GM12878 (cell line): ENCODE measurements around the gene CXXC5.

Experiments
- CHD1 ChIP-seq: IDR thresholded peaks from 2 replicates; pipeline ENCODE4 v1.6.1; 2012; ENCODE audit warnings: low read depth, low read length, improper control_type of control experiment
- CTCF ChIP-seq, 3 experiments: IDR thresholded peaks in 2 of 3; conservative IDR thresholded peaks in 1 of 3; 2 replicates each; pipeline ENCODE4 v1.5.1; 2011; ENCODE audit warnings: low read depth in 3 of 3, low read length in 3 of 3, mild to moderate bottlenecking in 3 of 3, control low read depth in 2 of 3, moderate library complexity in 2 of 3, inconsistent platforms in 1 of 3, mixed read lengths in 1 of 3; ENCODE audit not compliant: control insufficient read depth in 2 of 3, insufficient read depth in 1 of 3; ENCODE audit errors: extremely low read depth in 1 of 3
- EP300 ChIP-seq, 2 experiments: fragments of 150-350 bp in 1 of 2; IDR thresholded peaks; 2 replicates each; pipeline ENCODE4 v1.6.1; 2011 to 2012; ENCODE audit warnings: low read depth in 2 of 2, low read length in 2 of 2, borderline replicate concordance in 1 of 2, improper control_type of control experiment in 1 of 2, inconsistent platforms in 1 of 2; ENCODE audit not compliant: control insufficient read depth in 1 of 2
- FOS ChIP-seq: IDR thresholded peaks from 3 replicates; pipeline ENCODE4 v1.6.1; 2011; ENCODE audit warnings: borderline replicate concordance; ENCODE audit not compliant: insufficient read length; ENCODE audit errors: extremely low read depth
- MAX ChIP-seq: IDR thresholded peaks from 2 replicates; pipeline ENCODE4 v1.6.1; 2012; ENCODE audit warnings: low read depth, low read length, improper control_type of control experiment
- NFIC ChIP-seq: IDR thresholded peaks from 2 replicates; pipeline ENCODE4 v1.6.1; 2012; ENCODE audit warnings: low read depth, mild to moderate bottlenecking, inconsistent platforms, low read length, moderate library complexity
- PRDM15 ChIP-seq: fragments of 450-650 bp; formaldehyde crosslinking; IDR thresholded peaks from 2 replicates; pipeline ENCODE4 v1.4.0; 2020; ENCODE audit warnings: mild to moderate bottlenecking, moderate library complexity
- SREBF2 ChIP-seq: IDR thresholded peaks from 2 replicates; pipeline ENCODE4 v1.6.1; 2012; ENCODE audit warnings: mild to moderate bottlenecking, low read length
- TAF1 ChIP-seq: IDR thresholded peaks from 2 replicates; pipeline ENCODE4 v1.6.1; 2011; ENCODE audit warnings: mild to moderate bottlenecking, low read depth, low read length, borderline replicate concordance
- ZBED1 ChIP-seq: IDR thresholded peaks from 2 replicates; pipeline ENCODE4 v1.6.1; 2016; ENCODE audit warnings: borderline replicate concordance
- TF ChIP-seq, protein P1 (sequence below): fragments of 150-350 bp; IDR thresholded peaks from 2 replicates; pipeline ENCODE4 v1.6.1; 2016; ENCODE audit warnings: low read depth, low read length

GRCh38 chr5:139696894-139697658 is 48.9 kb downstream of the CXXC5 start:
- no peak for TF ChIP-seq PRDM15 (CRISPR knock-in tag)
- no peak for TF ChIP-seq SREBF2
- TF ChIP-seq FOS, result no peak
- no peak for TF ChIP-seq CTCF (IDR thresholded peaks at IDR 0.05 in 2 of 3, conservative IDR thresholded peaks at IDR 0.05 in 1 of 3; ENCODE audit: control insufficient read depth in 2 of 3, extremely low read depth in 1 of 3, insufficient read depth in 1 of 3, low read depth in 3 of 3, low read length in 3 of 3)
- TF ChIP-seq, protein P1, sequence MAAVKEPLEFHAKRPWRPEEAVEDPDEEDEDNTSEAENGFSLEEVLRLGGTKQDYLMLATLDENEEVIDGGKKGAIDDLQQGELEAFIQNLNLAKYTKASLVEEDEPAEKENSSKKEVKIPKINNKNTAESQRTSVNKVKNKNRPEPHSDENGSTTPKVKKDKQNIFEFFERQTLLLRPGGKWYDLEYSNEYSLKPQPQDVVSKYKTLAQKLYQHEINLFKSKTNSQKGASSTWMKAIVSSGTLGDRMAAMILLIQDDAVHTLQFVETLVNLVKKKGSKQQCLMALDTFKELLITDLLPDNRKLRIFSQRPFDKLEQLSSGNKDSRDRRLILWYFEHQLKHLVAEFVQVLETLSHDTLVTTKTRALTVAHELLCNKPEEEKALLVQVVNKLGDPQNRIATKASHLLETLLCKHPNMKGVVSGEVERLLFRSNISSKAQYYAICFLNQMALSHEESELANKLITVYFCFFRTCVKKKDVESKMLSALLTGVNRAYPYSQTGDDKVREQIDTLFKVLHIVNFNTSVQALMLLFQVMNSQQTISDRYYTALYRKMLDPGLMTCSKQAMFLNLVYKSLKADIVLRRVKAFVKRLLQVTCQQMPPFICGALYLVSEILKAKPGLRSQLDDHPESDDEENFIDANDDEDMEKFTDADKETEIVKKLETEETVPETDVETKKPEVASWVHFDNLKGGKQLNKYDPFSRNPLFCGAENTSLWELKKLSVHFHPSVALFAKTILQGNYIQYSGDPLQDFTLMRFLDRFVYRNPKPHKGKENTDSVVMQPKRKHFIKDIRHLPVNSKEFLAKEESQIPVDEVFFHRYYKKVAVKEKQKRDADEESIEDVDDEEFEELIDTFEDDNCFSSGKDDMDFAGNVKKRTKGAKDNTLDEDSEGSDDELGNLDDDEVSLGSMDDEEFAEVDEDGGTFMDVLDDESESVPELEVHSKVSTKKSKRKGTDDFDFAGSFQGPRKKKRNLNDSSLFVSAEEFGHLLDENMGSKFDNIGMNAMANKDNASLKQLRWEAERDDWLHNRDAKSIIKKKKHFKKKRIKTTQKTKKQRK, result no peak
- no peak for TF ChIP-seq CHD1
- TF ChIP-seq TAF1, result no peak
- TF ChIP-seq EP300 (IDR thresholded peaks at IDR 0.05; ENCODE audit: borderline replicate concordance in 1 of 2, control insufficient read depth in 1 of 2, low read depth in 2 of 2, low read length in 2 of 2), result no peak
- no peak for TF ChIP-seq ZBED1
- TF ChIP-seq MAX, result no peak
- TF ChIP-seq NFIC, result no peak
